ENCODE measurements around the gene RNF225.
"Not testable (repeated sequence)": the region's sequence is repeated elsewhere in the genome, so short reads cannot be mapped to it uniquely, and the experiment has no call there.

GRCh38 chr19:58403920-58404478 is 8.5 kb downstream of the RNF225 start:
- TF ChIP-seq CTCF, POLR2A, POLR2AphosphoS5 (IDR thresholded peaks at IDR 0.05): not testable (repeated sequence)
